GM23338 (cell line): ENCODE data around the gene DDX43.

Source experiments
- CREB1 ChIP-seq: fragments of 250-450 bp; sonication (Bioruptor Pico); IDR thresholded peaks from 2 replicates; pipeline ENCODE4 v1.5.0; 2020; ENCODE audit warnings: low read depth, mild to moderate bottlenecking, moderate library complexity
- EZH2 ChIP-seq: fragments of 200-600 bp; sonication (generic); IDR thresholded peaks from one replicate; pipeline ENCODE4 v1.8.0; 2017; ENCODE audit warnings: antibody characterized with exemption, mild to moderate bottlenecking, low read depth; ENCODE audit not compliant: unreplicated experiment
- EZH2phosphoT487 ChIP-seq: fragments of 200-600 bp; sonication (generic); IDR thresholded peaks from one replicate; pipeline ENCODE4 v1.8.1; 2018; ENCODE audit warnings: antibody characterized with exemption; ENCODE audit not compliant: unreplicated experiment
- JUNB ChIP-seq: IDR thresholded peaks from one replicate; pipeline ENCODE4 v1.6.1; 2016; ENCODE audit warnings: antibody characterized with exemption; ENCODE audit not compliant: unreplicated experiment
- NANOG ChIP-seq: IDR thresholded peaks from 2 replicates; pipeline ENCODE4 v1.6.1; 2016; ENCODE audit warnings: antibody characterized with exemption, borderline replicate concordance
- POLR2AphosphoS5 ChIP-seq: IDR thresholded peaks from 2 replicates; pipeline ENCODE4 v1.6.1; 2016; ENCODE audit warnings: antibody characterized with exemption, low read depth
- REST ChIP-seq: IDR thresholded peaks from one replicate; pipeline ENCODE4 v1.6.1; 2018; ENCODE audit warnings: antibody characterized with exemption; ENCODE audit not compliant: unreplicated experiment
- STAT1 ChIP-seq: IDR thresholded peaks from one replicate; pipeline ENCODE4 v1.6.1; 2016; ENCODE audit warnings: antibody characterized with exemption; ENCODE audit not compliant: unreplicated experiment
- ZNF114 ChIP-seq: fragments of 250-450 bp; sonication (Bioruptor Pico); IDR thresholded peaks from 2 replicates; pipeline ENCODE4 v1.5.0; 2020; ENCODE audit warnings: mild to moderate bottlenecking, moderate library complexity
- ZNF331 ChIP-seq: fragments of 250-450 bp; sonication (Bioruptor Pico); IDR thresholded peaks from 2 replicates; pipeline ENCODE4 v1.5.0; 2020; ENCODE audit warnings: low read depth, mild to moderate bottlenecking, moderate library complexity
- TF ChIP-seq, protein P1 (sequence below): IDR thresholded peaks from 2 replicates; pipeline ENCODE4 v1.6.1; 2016; ENCODE audit warnings: antibody characterized with exemption
- TF ChIP-seq, protein P2 (sequence below), 2 experiments: fragments of 200-600 bp in 1 of 2; sonication (generic) in 1 of 2; conservative IDR thresholded peaks; 2 replicates each; pipeline versions ENCODE4 v1.5.1 to v1.6.1; 2016 to 2017; ENCODE audit warnings: antibody characterized with exemption in 2 of 2, low read depth in 2 of 2, mild to moderate bottlenecking in 2 of 2, moderate library complexity in 1 of 2
- TF ChIP-seq, protein P3 (sequence below): fragments of 250-450 bp; sonication (Bioruptor Pico); IDR thresholded peaks from 2 replicates; pipeline ENCODE4 v1.5.0; 2020; ENCODE audit warnings: mild to moderate bottlenecking, moderate library complexity

GRCh38 chr6:73400656-73401055, 6.0 kb downstream of the DDX43 start:
- TF ChIP-seq, protein P1, sequence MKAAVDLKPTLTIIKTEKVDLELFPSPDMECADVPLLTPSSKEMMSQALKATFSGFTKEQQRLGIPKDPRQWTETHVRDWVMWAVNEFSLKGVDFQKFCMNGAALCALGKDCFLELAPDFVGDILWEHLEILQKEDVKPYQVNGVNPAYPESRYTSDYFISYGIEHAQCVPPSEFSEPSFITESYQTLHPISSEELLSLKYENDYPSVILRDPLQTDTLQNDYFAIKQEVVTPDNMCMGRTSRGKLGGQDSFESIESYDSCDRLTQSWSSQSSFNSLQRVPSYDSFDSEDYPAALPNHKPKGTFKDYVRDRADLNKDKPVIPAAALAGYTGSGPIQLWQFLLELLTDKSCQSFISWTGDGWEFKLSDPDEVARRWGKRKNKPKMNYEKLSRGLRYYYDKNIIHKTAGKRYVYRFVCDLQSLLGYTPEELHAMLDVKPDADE, result no peak
- TF ChIP-seq, protein P2, sequence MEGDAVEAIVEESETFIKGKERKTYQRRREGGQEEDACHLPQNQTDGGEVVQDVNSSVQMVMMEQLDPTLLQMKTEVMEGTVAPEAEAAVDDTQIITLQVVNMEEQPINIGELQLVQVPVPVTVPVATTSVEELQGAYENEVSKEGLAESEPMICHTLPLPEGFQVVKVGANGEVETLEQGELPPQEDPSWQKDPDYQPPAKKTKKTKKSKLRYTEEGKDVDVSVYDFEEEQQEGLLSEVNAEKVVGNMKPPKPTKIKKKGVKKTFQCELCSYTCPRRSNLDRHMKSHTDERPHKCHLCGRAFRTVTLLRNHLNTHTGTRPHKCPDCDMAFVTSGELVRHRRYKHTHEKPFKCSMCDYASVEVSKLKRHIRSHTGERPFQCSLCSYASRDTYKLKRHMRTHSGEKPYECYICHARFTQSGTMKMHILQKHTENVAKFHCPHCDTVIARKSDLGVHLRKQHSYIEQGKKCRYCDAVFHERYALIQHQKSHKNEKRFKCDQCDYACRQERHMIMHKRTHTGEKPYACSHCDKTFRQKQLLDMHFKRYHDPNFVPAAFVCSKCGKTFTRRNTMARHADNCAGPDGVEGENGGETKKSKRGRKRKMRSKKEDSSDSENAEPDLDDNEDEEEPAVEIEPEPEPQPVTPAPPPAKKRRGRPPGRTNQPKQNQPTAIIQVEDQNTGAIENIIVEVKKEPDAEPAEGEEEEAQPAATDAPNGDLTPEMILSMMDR (conservative IDR thresholded peaks at IDR 0.05; ENCODE audit: low read depth in 2 of 2), result no peak
- TF ChIP-seq EZH2phosphoT487, result no peak
- no peak for TF ChIP-seq EZH2
- TF ChIP-seq POLR2AphosphoS5, result no peak
- no peak for TF ChIP-seq JUNB
- TF ChIP-seq, protein P3, sequence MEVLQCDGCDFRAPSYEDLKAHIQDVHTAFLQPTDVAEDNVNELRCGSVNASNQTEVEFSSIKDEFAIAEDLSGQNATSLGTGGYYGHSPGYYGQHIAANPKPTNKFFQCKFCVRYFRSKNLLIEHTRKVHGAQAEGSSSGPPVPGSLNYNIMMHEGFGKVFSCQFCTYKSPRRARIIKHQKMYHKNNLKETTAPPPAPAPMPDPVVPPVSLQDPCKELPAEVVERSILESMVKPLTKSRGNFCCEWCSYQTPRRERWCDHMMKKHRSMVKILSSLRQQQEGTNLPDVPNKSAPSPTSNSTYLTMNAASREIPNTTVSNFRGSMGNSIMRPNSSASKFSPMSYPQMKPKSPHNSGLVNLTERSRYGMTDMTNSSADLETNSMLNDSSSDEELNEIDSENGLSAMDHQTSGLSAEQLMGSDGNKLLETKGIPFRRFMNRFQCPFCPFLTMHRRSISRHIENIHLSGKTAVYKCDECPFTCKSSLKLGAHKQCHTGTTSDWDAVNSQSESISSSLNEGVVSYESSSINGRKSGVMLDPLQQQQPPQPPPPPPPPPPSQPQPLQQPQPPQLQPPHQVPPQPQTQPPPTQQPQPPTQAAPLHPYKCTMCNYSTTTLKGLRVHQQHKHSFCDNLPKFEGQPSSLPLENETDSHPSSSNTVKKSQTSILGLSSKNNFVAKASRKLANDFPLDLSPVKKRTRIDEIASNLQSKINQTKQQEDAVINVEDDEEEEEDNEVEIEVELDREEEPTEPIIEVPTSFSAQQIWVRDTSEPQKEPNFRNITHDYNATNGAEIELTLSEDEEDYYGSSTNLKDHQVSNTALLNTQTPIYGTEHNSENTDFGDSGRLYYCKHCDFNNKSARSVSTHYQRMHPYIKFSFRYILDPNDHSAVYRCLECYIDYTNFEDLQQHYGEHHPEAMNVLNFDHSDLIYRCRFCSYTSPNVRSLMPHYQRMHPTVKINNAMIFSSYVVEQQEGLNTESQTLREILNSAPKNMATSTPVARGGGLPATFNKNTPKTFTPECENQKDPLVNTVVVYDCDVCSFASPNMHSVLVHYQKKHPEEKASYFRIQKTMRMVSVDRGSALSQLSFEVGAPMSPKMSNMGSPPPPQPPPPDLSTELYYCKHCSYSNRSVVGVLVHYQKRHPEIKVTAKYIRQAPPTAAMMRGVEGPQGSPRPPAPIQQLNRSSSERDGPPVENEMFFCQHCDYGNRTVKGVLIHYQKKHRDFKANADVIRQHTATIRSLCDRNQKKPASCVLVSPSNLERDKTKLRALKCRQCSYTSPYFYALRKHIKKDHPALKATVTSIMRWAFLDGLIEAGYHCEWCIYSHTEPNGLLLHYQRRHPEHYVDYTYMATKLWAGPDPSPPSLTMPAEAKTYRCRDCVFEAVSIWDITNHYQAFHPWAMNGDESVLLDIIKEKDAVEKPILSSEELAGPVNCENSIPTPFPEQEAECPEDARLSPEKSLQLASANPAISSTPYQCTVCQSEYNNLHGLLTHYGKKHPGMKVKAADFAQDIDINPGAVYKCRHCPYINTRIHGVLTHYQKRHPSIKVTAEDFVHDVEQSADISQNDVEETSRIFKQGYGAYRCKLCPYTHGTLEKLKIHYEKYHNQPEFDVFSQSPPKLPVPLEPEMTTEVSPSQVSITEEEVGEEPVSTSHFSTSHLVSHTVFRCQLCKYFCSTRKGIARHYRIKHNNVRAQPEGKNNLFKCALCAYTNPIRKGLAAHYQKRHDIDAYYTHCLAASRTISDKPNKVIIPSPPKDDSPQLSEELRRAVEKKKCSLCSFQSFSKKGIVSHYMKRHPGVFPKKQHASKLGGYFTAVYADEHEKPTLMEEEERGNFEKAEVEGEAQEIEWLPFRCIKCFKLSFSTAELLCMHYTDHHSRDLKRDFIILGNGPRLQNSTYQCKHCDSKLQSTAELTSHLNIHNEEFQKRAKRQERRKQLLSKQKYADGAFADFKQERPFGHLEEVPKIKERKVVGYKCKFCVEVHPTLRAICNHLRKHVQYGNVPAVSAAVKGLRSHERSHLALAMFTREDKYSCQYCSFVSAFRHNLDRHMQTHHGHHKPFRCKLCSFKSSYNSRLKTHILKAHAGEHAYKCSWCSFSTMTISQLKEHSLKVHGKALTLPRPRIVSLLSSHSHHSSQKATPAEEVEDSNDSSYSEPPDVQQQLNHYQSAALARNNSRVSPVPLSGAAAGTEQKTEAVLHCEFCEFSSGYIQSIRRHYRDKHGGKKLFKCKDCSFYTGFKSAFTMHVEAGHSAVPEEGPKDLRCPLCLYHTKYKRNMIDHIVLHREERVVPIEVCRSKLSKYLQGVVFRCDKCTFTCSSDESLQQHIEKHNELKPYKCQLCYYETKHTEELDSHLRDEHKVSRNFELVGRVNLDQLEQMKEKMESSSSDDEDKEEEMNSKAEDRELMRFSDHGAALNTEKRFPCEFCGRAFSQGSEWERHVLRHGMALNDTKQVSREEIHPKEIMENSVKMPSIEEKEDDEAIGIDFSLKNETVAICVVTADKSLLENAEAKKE (CRISPR knock-in tag), result no peak
- TF ChIP-seq NANOG, result no peak
- TF ChIP-seq REST, result no peak
- no peak for TF ChIP-seq CREB1
- no peak for TF ChIP-seq STAT1
- no peak for TF ChIP-seq ZNF331 (CRISPR knock-in tag)
- no peak for TF ChIP-seq ZNF114
